ENCODE results near the gene TEAD1. TPM values are rescaled to one million over a fixed set of nuclear protein-coding genes. Genes with fewer than 3 reads are reported as not detected.

The TEAD1 gene
- polyA plus RNA-seq, 1 experiment, result 113 TPM

DNA sequence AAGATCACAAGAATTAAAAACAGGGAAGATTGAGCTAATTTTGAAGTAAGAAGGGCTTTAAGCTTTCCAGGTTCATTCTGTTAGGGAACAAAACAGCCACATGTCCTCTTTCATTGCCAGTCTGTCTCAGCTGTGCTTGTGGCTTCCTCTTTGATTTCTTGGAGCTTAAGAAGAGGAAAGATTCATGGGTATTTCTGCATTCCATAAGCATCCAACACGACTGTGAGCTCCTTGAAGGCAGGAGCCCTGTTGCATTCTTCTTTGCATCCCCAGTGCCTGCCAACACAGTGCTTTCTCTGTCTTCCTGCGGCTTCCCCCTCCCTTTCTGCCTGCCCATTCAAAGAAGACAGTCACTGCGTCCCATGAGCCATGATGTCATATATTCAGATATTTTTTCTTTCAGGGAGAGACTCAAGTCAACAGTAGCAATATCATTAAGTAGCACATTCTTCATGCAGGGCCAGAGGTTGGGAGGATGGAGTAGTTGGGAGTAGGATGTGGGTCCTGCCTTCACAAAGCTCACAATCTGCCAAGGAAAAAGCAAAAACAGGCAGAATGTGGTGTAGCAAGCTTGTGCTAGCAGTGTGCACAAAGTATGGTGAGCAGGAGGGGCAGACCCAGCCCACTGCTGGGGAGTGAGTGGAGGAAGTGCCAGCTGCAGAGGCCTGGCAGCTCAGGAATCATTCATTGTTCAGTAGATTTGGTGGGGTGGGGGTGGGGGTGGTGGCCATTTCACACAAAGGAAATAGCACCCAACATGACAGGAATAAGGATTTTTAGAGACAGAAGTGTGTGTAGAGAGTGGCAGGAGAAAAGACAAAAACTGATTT is 172.8 kb downstream of the TEAD1 start:
- no peaks in the 10 kb centered on the region for H3K27me3 ChIP-seq (ENCODE audit: control insufficient read depth, insufficient read depth, low read length)
- ChIA-PET CTCF (interaction anchor here (0.6 kb wide), 1 partner anchor 20 kb away, joined by 3 read pairs; no protein-coding TSS in a partner anchor), POLR2A (no interaction called here)
- TF ChIP-seq, protein P1, sequence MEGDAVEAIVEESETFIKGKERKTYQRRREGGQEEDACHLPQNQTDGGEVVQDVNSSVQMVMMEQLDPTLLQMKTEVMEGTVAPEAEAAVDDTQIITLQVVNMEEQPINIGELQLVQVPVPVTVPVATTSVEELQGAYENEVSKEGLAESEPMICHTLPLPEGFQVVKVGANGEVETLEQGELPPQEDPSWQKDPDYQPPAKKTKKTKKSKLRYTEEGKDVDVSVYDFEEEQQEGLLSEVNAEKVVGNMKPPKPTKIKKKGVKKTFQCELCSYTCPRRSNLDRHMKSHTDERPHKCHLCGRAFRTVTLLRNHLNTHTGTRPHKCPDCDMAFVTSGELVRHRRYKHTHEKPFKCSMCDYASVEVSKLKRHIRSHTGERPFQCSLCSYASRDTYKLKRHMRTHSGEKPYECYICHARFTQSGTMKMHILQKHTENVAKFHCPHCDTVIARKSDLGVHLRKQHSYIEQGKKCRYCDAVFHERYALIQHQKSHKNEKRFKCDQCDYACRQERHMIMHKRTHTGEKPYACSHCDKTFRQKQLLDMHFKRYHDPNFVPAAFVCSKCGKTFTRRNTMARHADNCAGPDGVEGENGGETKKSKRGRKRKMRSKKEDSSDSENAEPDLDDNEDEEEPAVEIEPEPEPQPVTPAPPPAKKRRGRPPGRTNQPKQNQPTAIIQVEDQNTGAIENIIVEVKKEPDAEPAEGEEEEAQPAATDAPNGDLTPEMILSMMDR (IDR thresholded peaks at IDR 0.05; ENCODE audit: low read depth, low read length), result no peak
- DNase-seq (ENCODE audit: low read depth, low spot score), result no peak
- H3K9me3 ChIP-seq (ENCODE audit: control insufficient read depth, insufficient read depth, low read length), result no peaks in the 10 kb centered on the region
- no peak overlapping the region for H3K27ac ChIP-seq (ENCODE audit: low read depth, low read length)
- H3K4me3 ChIP-seq (ENCODE audit: low read depth, low read length), result no peak overlapping the region

DNA sequence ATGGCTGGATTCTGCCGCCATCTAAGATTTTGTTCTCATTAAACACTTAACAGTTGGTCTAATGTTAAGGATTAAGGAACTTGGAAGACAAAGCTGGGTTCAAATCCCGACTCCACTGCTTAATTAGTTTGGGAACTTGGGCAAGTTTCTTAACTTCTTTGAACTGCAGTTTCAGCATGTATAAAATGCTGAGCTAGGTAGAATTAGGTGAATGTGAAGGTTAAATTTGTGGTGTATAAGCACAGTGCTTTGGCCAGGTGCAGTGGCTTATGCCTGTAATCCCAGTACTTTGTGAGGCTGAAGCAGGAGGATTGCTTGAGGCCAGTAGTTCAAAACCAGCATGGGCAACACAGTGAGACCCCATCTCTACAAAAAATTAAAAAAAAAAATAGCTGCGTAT is 174.2 kb downstream of the TEAD1 start:
- POLR2A ChIA-PET, result no interaction called here
- TF ChIP-seq, protein P1 (IDR thresholded peaks at IDR 0.05; ENCODE audit: low read depth, low read length), result no peak

GRCh38 chr11:12853325-12853651 is 179.1 kb downstream of the TEAD1 start:
- Histone ChIP-seq H3K9me3 (ENCODE audit: control insufficient read depth, insufficient read depth, low read length) (no peaks in the 10 kb centered on the region), H3K4me3 (ENCODE audit: low read depth, low read length) (no peak overlapping the region), H3K27me3 (ENCODE audit: control insufficient read depth, insufficient read depth, low read length) (no peaks in the 10 kb centered on the region), H3K27ac (ENCODE audit: low read depth, low read length) (no peak overlapping the region)
- ChIA-PET CTCF (no interaction called here), POLR2A (no interaction called here)
- no peak for DNase-seq (ENCODE audit: low read depth, low spot score)
- TF ChIP-seq, protein P1 (IDR thresholded peaks at IDR 0.05; ENCODE audit: low read depth, low read length), result no peak

More for the DNA sequence above, 174.2 kb downstream of the TEAD1 start:
- CTCF ChIA-PET, result no interaction called here
- Histone ChIP-seq H3K9me3 (ENCODE audit: control insufficient read depth, insufficient read depth, low read length) (no peaks in the 10 kb centered on the region), H3K4me3 (ENCODE audit: low read depth, low read length) (no peak overlapping the region), H3K27me3 (ENCODE audit: control insufficient read depth, insufficient read depth, low read length) (no peaks in the 10 kb centered on the region), H3K27ac (ENCODE audit: low read depth, low read length) (no peak overlapping the region)
- no peak for DNase-seq (ENCODE audit: low read depth, low spot score)

DNA sequence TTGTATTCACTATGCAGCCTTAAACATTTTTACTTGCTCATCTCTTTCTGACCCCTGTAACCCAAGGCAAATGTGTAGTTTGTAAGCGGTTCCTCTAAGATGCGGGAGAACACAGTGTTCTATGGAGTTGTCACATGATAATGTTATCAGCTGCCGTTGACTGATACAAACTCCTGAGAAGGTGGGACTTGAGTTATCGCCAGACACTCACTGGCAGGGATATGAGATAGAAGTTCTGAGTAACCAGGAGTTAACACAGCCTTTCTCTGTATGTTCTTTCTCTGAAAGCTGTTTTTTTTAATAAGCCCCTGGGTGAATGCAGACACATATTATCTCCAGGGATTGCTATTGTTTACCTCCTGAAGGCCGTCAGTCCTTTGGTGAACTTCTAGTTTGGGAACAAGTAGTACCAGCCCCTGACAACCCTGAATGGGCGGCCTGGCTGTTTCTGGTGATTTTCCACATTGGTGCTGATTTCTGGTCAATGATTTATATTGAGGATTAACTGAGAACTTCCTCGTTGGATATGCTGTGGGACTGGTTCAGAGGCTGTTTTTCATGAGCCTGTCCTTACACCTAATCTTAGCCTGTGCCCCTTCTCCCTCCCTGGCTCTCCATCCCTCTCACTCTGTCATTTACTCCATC is 179.6 kb downstream of the TEAD1 start:
- no peak overlapping the region for H3K27ac ChIP-seq (ENCODE audit: low read depth, low read length)
- TF ChIP-seq, protein P1 (IDR thresholded peaks at IDR 0.05; ENCODE audit: low read depth, low read length), result no peak
- CTCF ChIA-PET, result no interaction called here
- no peak overlapping the region for H3K4me3 ChIP-seq (ENCODE audit: low read depth, low read length)
- no peaks in the 10 kb centered on the region for H3K9me3 ChIP-seq (ENCODE audit: control insufficient read depth, insufficient read depth, low read length)
- POLR2A ChIA-PET, result no interaction called here
- no peaks in the 10 kb centered on the region for H3K27me3 ChIP-seq (ENCODE audit: control insufficient read depth, insufficient read depth, low read length)
- no peak for DNase-seq (ENCODE audit: low read depth, low spot score)

- TF ChIP-seq, protein P1 (IDR thresholded peaks at IDR 0.05; ENCODE audit: low read depth, low read length), result no peak
- no peak overlapping the region for H3K4me3 ChIP-seq (ENCODE audit: low read depth, low read length)
- no peak for DNase-seq (ENCODE audit: low read depth, low spot score)
- CTCF ChIA-PET, result no interaction called here
- no peak overlapping the region for H3K27ac ChIP-seq (ENCODE audit: low read depth, low read length)
- POLR2A ChIA-PET, result no interaction called here
- H3K9me3 ChIP-seq (ENCODE audit: control insufficient read depth, insufficient read depth, low read length), result no peaks in the 10 kb centered on the region
- H3K27me3 ChIP-seq (ENCODE audit: control insufficient read depth, insufficient read depth, low read length), result no peaks in the 10 kb centered on the region
Measured at GRCh38 chr11:12854297-12854661, 180.1 kb downstream of the TEAD1 start.

Measured in AG04450 (cell line).